Activated naive CD8-positive, alpha-beta T cell treated with anti-CD3 and anti-CD28 coated beads for 36 hours (primary cell): ENCODE measurements around the gene TMEM138. TPM values are rescaled to one million over a fixed set of nuclear protein-coding genes. Genes with fewer than 3 reads are reported as not detected.
A peak's percentile ranks its signal among the peaks of the same experiment; 100 is the strongest.

ENCODE experiments used
- DNase-seq: peaks from one replicate; pipeline ENCODE4 v3.0.0; 2021
- H3K27ac Mint-ChIP-seq: one replicate; pipeline ENCODE4 v1.8.0; 2022; ENCODE audit warnings: mild to moderate bottlenecking, moderate library complexity, mixed read lengths
- H3K27me3 Mint-ChIP-seq: one replicate; pipeline ENCODE4 v1.8.0; 2022; ENCODE audit warnings: mild to moderate bottlenecking, mixed read lengths
- H3K36me3 Mint-ChIP-seq: one replicate; pipeline ENCODE4 v1.8.0; 2021; ENCODE audit warnings: mild to moderate bottlenecking, mixed read lengths
- H3K4me1 Mint-ChIP-seq: one replicate; pipeline ENCODE4 v1.8.0; 2021; ENCODE audit warnings: mixed read lengths
- H3K4me3 Mint-ChIP-seq: one replicate; pipeline ENCODE4 v1.8.0; 2022; ENCODE audit warnings: mild to moderate bottlenecking, moderate library complexity, mixed read lengths
- H3K9me3 Mint-ChIP-seq: one replicate; pipeline ENCODE4 v1.8.0; 2022; ENCODE audit warnings: mixed read lengths
- total RNA-seq, 2 experiments: library from RNA; stranded (reverse); gene quantifications; one replicate each; pipeline ENCODE4 v1.2.3, GENCODE V29; 2021

Gene TMEM138
- total RNA-seq, 2 experiments from 2014 or later, result 57.6 to 64.1 TPM

GRCh38 chr11:61336171-61336935 is 25.8 kb upstream of the TMEM138 start:
- Mint-ChIP-seq H3K36me3 (peaks cover 20% of the 10 kb centered on the region), H3K27ac (peak overlapping the region; percentile 88), H3K4me1 (peaks cover 31% of the 10 kb centered on the region), H3K9me3 (no peaks in the 10 kb centered on the region), H3K4me3 (no peak overlapping the region), H3K27me3 (no peaks in the 10 kb centered on the region)
- DNase-seq, result peak; percentile 86

- no peak overlapping the region for H3K27ac Mint-ChIP-seq
- no peak overlapping the region for H3K4me3 Mint-ChIP-seq
- peaks cover 9% of the 10 kb centered on the region for H3K36me3 Mint-ChIP-seq
- DNase-seq, result no peak
- no peaks in the 10 kb centered on the region for H3K27me3 Mint-ChIP-seq
- no peaks in the 10 kb centered on the region for H3K9me3 Mint-ChIP-seq
- peaks cover 23% of the 10 kb centered on the region for H3K4me1 Mint-ChIP-seq
Measured at GRCh38 chr11:61337706-61338470, 24.3 kb upstream of the TMEM138 start.

- H3K4me3 Mint-ChIP-seq, result no peak overlapping the region
- no peak for DNase-seq
- no peaks in the 10 kb centered on the region for H3K27me3 Mint-ChIP-seq
- H3K36me3 Mint-ChIP-seq, result peaks cover 6% of the 10 kb centered on the region
- no peaks in the 10 kb centered on the region for H3K9me3 Mint-ChIP-seq
- H3K4me1 Mint-ChIP-seq, result peaks cover 15% of the 10 kb centered on the region
- H3K27ac Mint-ChIP-seq, result no peak overlapping the region
Measured at GRCh38 chr11:61338783-61339489, 23.2 kb upstream of the TMEM138 start.

GRCh38 chr11:61339490-61339878 is 22.7 kb upstream of the TMEM138 start:
- no peak for DNase-seq
- no peaks in the 10 kb centered on the region for H3K27me3 Mint-ChIP-seq
- H3K36me3 Mint-ChIP-seq, result peaks cover 6% of the 10 kb centered on the region
- no peaks in the 10 kb centered on the region for H3K9me3 Mint-ChIP-seq
- H3K4me1 Mint-ChIP-seq, result peaks cover 10% of the 10 kb centered on the region
- H3K27ac Mint-ChIP-seq, result no peak overlapping the region
- H3K4me3 Mint-ChIP-seq, result no peak overlapping the region

- Mint-ChIP-seq H3K4me1 (peaks cover 8% of the 10 kb centered on the region), H3K36me3 (peaks cover 6% of the 10 kb centered on the region), H3K9me3 (no peaks in the 10 kb centered on the region), H3K27ac (no peak overlapping the region), H3K4me3 (no peak overlapping the region), H3K27me3 (no peaks in the 10 kb centered on the region)
- no peak for DNase-seq
Measured at GRCh38 chr11:61340979-61341378, 21.2 kb upstream of the TMEM138 start.

- no peaks in the 10 kb centered on the region for H3K27me3 Mint-ChIP-seq
- H3K36me3 Mint-ChIP-seq, result peaks cover 6% of the 10 kb centered on the region
- H3K4me1 Mint-ChIP-seq, result peaks cover 4% of the 10 kb centered on the region
- DNase-seq, result no peak
- no peak overlapping the region for H3K27ac Mint-ChIP-seq
- H3K9me3 Mint-ChIP-seq, result no peaks in the 10 kb centered on the region
- no peak overlapping the region for H3K4me3 Mint-ChIP-seq
Measured at GRCh38 chr11:61341706-61342105, 20.5 kb upstream of the TMEM138 start.

GRCh38 chr11:61342207-61342803 is 19.9 kb upstream of the TMEM138 start:
- no peak overlapping the region for H3K4me3 Mint-ChIP-seq
- no peak overlapping the region for H3K27ac Mint-ChIP-seq
- peaks cover 2% of the 10 kb centered on the region for H3K4me1 Mint-ChIP-seq

GRCh38 chr11:61343792-61344745 is 18.1 kb upstream of the TMEM138 start:
- no peak overlapping the region for H3K27ac Mint-ChIP-seq

More at GRCh38 chr11:61342207-61342803, 19.9 kb upstream of the TMEM138 start:
- Mint-ChIP-seq H3K27me3 (no peaks in the 10 kb centered on the region), H3K9me3 (no peaks in the 10 kb centered on the region), H3K36me3 (peaks cover 6% of the 10 kb centered on the region)
- no peak for DNase-seq

GRCh38 chr11:61345170-61345610 is 17.0 kb upstream of the TMEM138 start:
- no peak for DNase-seq
- H3K27ac Mint-ChIP-seq, result no peak overlapping the region

More at GRCh38 chr11:61343792-61344745, 18.1 kb upstream of the TMEM138 start:
- no peaks in the 10 kb centered on the region for H3K9me3 Mint-ChIP-seq
- no peaks in the 10 kb centered on the region for H3K27me3 Mint-ChIP-seq
- DNase-seq, result no peak
- peaks cover 6% of the 10 kb centered on the region for H3K36me3 Mint-ChIP-seq
- peaks cover 2% of the 10 kb centered on the region for H3K4me1 Mint-ChIP-seq
- H3K4me3 Mint-ChIP-seq, result no peak overlapping the region

GRCh38 chr11:61345954-61346843 is 16.0 kb upstream of the TMEM138 start:
- H3K4me1 Mint-ChIP-seq, result peaks cover 2% of the 10 kb centered on the region
- H3K9me3 Mint-ChIP-seq, result no peaks in the 10 kb centered on the region
- no peak overlapping the region for H3K4me3 Mint-ChIP-seq
- no peaks in the 10 kb centered on the region for H3K36me3 Mint-ChIP-seq
- DNase-seq, result no peak
- no peak overlapping the region for H3K27ac Mint-ChIP-seq
- H3K27me3 Mint-ChIP-seq, result no peaks in the 10 kb centered on the region

More at GRCh38 chr11:61345170-61345610, 17.0 kb upstream of the TMEM138 start:
- no peaks in the 10 kb centered on the region for H3K27me3 Mint-ChIP-seq
- H3K4me3 Mint-ChIP-seq, result no peak overlapping the region
- H3K9me3 Mint-ChIP-seq, result no peaks in the 10 kb centered on the region
- peaks cover 4% of the 10 kb centered on the region for H3K36me3 Mint-ChIP-seq
- H3K4me1 Mint-ChIP-seq, result peaks cover 2% of the 10 kb centered on the region

GRCh38 chr11:61347916-61348461 is 14.2 kb upstream of the TMEM138 start:
- Mint-ChIP-seq H3K9me3 (no peaks in the 10 kb centered on the region), H3K4me3 (no peak overlapping the region), H3K36me3 (peaks cover 3% of the 10 kb centered on the region), H3K27me3 (no peaks in the 10 kb centered on the region), H3K4me1 (peaks cover 2% of the 10 kb centered on the region), H3K27ac (no peak overlapping the region)
- no peak for DNase-seq

- Mint-ChIP-seq H3K9me3 (no peaks in the 10 kb centered on the region), H3K27ac (no peak overlapping the region), H3K4me1 (peaks cover 2% of the 10 kb centered on the region), H3K36me3 (peaks cover 10% of the 10 kb centered on the region), H3K27me3 (no peaks in the 10 kb centered on the region), H3K4me3 (no peak overlapping the region)
- no peak for DNase-seq
Measured at GRCh38 chr11:61349189-61349751, 12.9 kb upstream of the TMEM138 start.

- H3K4me3 Mint-ChIP-seq, result no peak overlapping the region
- H3K27ac Mint-ChIP-seq, result no peak overlapping the region
- no peaks in the 10 kb centered on the region for H3K27me3 Mint-ChIP-seq
- H3K36me3 Mint-ChIP-seq, result peaks cover 10% of the 10 kb centered on the region
- H3K4me1 Mint-ChIP-seq, result peaks cover 2% of the 10 kb centered on the region
- no peak for DNase-seq
- no peaks in the 10 kb centered on the region for H3K9me3 Mint-ChIP-seq
Measured at GRCh38 chr11:61349916-61350315, 12.3 kb upstream of the TMEM138 start.
